H9 (cell line): ENCODE data around the gene ECI2. TPM values are rescaled to one million over a fixed set of nuclear protein-coding genes. Genes with fewer than 3 reads are reported as not detected.
A peak's percentile ranks its signal among the peaks of the same experiment; 100 is the strongest.

Experiments
- DNase-seq: peaks from one replicate; pipeline ENCODE4 v3.0.0-alpha.2; 2017
- H2AFZ ChIP-seq: one replicate; pipeline ENCODE4 v1.6.1; 2013; ENCODE audit warnings: mild to moderate bottlenecking, low read length, control low read depth, moderate library complexity
- H2AK5ac ChIP-seq: 2 replicates; pipeline ENCODE4 v1.6.1; 2013; ENCODE audit warnings: low read length, control low read depth, mixed read lengths; ENCODE audit not compliant: insufficient read length
- H2BK120ac ChIP-seq: one replicate; pipeline ENCODE4 v1.6.1; 2013; ENCODE audit warnings: low read depth, mild to moderate bottlenecking, low read length, control low read depth, inconsistent platforms; ENCODE audit not compliant: poor library complexity, severe bottlenecking
- H2BK12ac ChIP-seq: 2 replicates; pipeline ENCODE4 v1.6.1; 2013; ENCODE audit warnings: low read length, control low read depth, mixed read lengths, low read depth; ENCODE audit not compliant: insufficient read length
- H2BK15ac ChIP-seq: 2 replicates; pipeline ENCODE4 v1.6.1; 2013; ENCODE audit warnings: low read depth, low read length, control low read depth
- H2BK20ac ChIP-seq: one replicate; pipeline ENCODE4 v1.6.1; 2013; ENCODE audit warnings: low read depth, mild to moderate bottlenecking, low read length, control low read depth, inconsistent platforms; ENCODE audit not compliant: poor library complexity, severe bottlenecking
- H2BK5ac ChIP-seq: 2 replicates; pipeline ENCODE4 v1.6.1; 2013; ENCODE audit warnings: low read length, control low read depth, mixed read lengths; ENCODE audit not compliant: insufficient read length
- H3K14ac ChIP-seq: 2 replicates; pipeline ENCODE4 v1.6.1; 2013; ENCODE audit warnings: low read length, control low read depth; ENCODE audit not compliant: insufficient read depth
- H3K18ac ChIP-seq: 2 replicates; pipeline ENCODE4 v1.6.1; 2013; ENCODE audit warnings: low read depth, mild to moderate bottlenecking, mixed read lengths, low read length, control low read depth; ENCODE audit not compliant: insufficient read length
- H3K23ac ChIP-seq: 2 replicates; pipeline ENCODE4 v1.6.1; 2013; ENCODE audit warnings: low read length, control low read depth, mixed read lengths, low read depth; ENCODE audit not compliant: insufficient read length
- H3K23me2 ChIP-seq: 2 replicates; pipeline ENCODE4 v1.6.1; 2013; ENCODE audit warnings: low read depth, mild to moderate bottlenecking, mixed read lengths, low read length, control low read depth; ENCODE audit not compliant: insufficient read length, poor library complexity, severe bottlenecking
- H3K27ac ChIP-seq: 2 replicates; pipeline ENCODE4 v1.5.1; 2013; ENCODE audit warnings: low read length, control low read depth, mixed read lengths, low read depth; ENCODE audit not compliant: insufficient read length
- H3K27me3 ChIP-seq: 2 replicates; pipeline ENCODE4 v1.6.1; 2013; ENCODE audit warnings: low read length, control low read depth, inconsistent platforms; ENCODE audit not compliant: insufficient read depth
- H3K4ac ChIP-seq: 2 replicates; pipeline ENCODE4 v1.6.1; 2013; ENCODE audit warnings: low read depth, mild to moderate bottlenecking, control low read depth, inconsistent platforms, low read length, moderate library complexity
- H3K4me1 ChIP-seq: 2 replicates; pipeline ENCODE4 v1.6.1; 2013; ENCODE audit warnings: low read length, control low read depth, inconsistent platforms; ENCODE audit not compliant: insufficient read depth
- H3K4me2 ChIP-seq: 2 replicates; pipeline ENCODE4 v1.6.1; 2013; ENCODE audit warnings: low read length, control low read depth, mixed read lengths; ENCODE audit not compliant: insufficient read length, insufficient read depth
- H3K56ac ChIP-seq: 2 replicates; pipeline ENCODE4 v1.6.1; 2013; ENCODE audit warnings: low read depth, mild to moderate bottlenecking, mixed read lengths, low read length, control low read depth; ENCODE audit not compliant: insufficient read length
- H3K79me1 ChIP-seq: 2 replicates; pipeline ENCODE4 v1.6.1; 2013; ENCODE audit warnings: low read depth, mild to moderate bottlenecking, moderate library complexity, low read length, control low read depth, inconsistent platforms; ENCODE audit not compliant: insufficient read depth, poor library complexity, severe bottlenecking
- H3K79me2 ChIP-seq: 2 replicates; pipeline ENCODE4 v1.6.1; 2013; ENCODE audit warnings: low read length, control low read depth, inconsistent platforms; ENCODE audit not compliant: insufficient read depth
- H3K9ac ChIP-seq: 2 replicates; pipeline ENCODE4 v1.6.1; 2013; ENCODE audit warnings: low read length, control low read depth, mixed read lengths; ENCODE audit not compliant: insufficient read length; ENCODE audit errors: extremely low read depth
- H3K9me3 ChIP-seq: one replicate; pipeline ENCODE4 v1.6.1; 2013; ENCODE audit warnings: low read depth, low read length, inconsistent platforms; ENCODE audit not compliant: control insufficient read depth
- H3T11ph ChIP-seq: one replicate; pipeline ENCODE4 v1.6.1; 2013; ENCODE audit warnings: mild to moderate bottlenecking, low read length, control low read depth, inconsistent platforms
- H4K20me1 ChIP-seq: one replicate; pipeline ENCODE4 v1.6.1; 2013; ENCODE audit not compliant: control insufficient read depth, insufficient read length, insufficient read depth
- H4K5ac ChIP-seq: 2 replicates; pipeline ENCODE4 v1.6.1; 2013; ENCODE audit warnings: low read depth, mild to moderate bottlenecking, mixed read lengths, low read length, control low read depth; ENCODE audit not compliant: insufficient read length
- H4K8ac ChIP-seq: replicated peaks from 2 replicates; pipeline ENCODE4 v1.6.1; 2013; ENCODE audit warnings: low read length, control low read depth, mixed read lengths, low read depth; ENCODE audit not compliant: insufficient read length
- H4K91ac ChIP-seq: 2 replicates; pipeline ENCODE4 v1.6.1; 2013; ENCODE audit warnings: low read depth, mild to moderate bottlenecking, moderate library complexity, mixed read lengths, low read length, control low read depth; ENCODE audit not compliant: insufficient read length
- H3K27ac Mint-ChIP-seq, 3 experiments: 2 replicates in 2 of 3; 3 replicates in 1 of 3; pipeline ENCODE4 v1.8.0; 2020 to 2021; ENCODE audit warnings: mixed read lengths in 3 of 3, mild to moderate bottlenecking in 1 of 3, moderate library complexity in 1 of 3
- H3K27me3 Mint-ChIP-seq: 2 replicates; pipeline ENCODE4 v1.8.0; 2021; ENCODE audit warnings: low read depth, mild to moderate bottlenecking, moderate library complexity, mixed read lengths
- H3K36me3 Mint-ChIP-seq, 3 experiments: 2 replicates in 2 of 3; 3 replicates in 1 of 3; pipeline ENCODE4 v1.8.0; 2020 to 2021; ENCODE audit warnings: low read depth in 3 of 3, mixed read lengths in 3 of 3; ENCODE audit not compliant: insufficient read depth in 1 of 3
- H3K4me1 Mint-ChIP-seq, 2 experiments: 2 replicates each; pipeline ENCODE4 v1.8.0; 2020; ENCODE audit warnings: mixed read lengths in 2 of 2
- H3K4me3 Mint-ChIP-seq, 2 experiments: 2 replicates in 1 of 2; 3 replicates in 1 of 2; pipeline ENCODE4 v1.8.0; 2020 to 2021; ENCODE audit warnings: mild to moderate bottlenecking in 2 of 2, mixed read lengths in 2 of 2, moderate library complexity in 1 of 2
- H3K9me3 Mint-ChIP-seq, 2 experiments: 2 replicates in 1 of 2; 3 replicates in 1 of 2; pipeline ENCODE4 v1.8.0; 2020; ENCODE audit warnings: mild to moderate bottlenecking in 2 of 2, mixed read lengths in 2 of 2, moderate library complexity in 1 of 2
- WGBS: extraction: QIAGEN DNeasy Blood & Tissue Kit; methylation state at CpG from one replicate; pipeline ENCODE4 v1.1.7; 2013; ENCODE audit warnings: missing lambda C conversion rate, low lambda C conversion rate, mixed read lengths; ENCODE audit not compliant: insufficient read length; ENCODE audit errors: extremely low coverage; 5-methylcytosine and 5-hydroxymethylcytosine counted together
- total RNA-seq: library from RNA; stranded (reverse); gene quantifications from 2 replicates; pipeline ENCODE4 v1.2.1, GENCODE V29; 2021
- TF ChIP-seq, protein P1 (sequence below): fragments of 200-600 bp; sonication (generic); conservative IDR thresholded peaks from 3 replicates; pipeline ENCODE4 v1.8.0; 2021; ENCODE audit warnings: antibody characterized with exemption, mild to moderate bottlenecking

ECI2 gene
- total RNA-seq, 1 experiment from 2014 or later: 67.5 TPM

DNA sequence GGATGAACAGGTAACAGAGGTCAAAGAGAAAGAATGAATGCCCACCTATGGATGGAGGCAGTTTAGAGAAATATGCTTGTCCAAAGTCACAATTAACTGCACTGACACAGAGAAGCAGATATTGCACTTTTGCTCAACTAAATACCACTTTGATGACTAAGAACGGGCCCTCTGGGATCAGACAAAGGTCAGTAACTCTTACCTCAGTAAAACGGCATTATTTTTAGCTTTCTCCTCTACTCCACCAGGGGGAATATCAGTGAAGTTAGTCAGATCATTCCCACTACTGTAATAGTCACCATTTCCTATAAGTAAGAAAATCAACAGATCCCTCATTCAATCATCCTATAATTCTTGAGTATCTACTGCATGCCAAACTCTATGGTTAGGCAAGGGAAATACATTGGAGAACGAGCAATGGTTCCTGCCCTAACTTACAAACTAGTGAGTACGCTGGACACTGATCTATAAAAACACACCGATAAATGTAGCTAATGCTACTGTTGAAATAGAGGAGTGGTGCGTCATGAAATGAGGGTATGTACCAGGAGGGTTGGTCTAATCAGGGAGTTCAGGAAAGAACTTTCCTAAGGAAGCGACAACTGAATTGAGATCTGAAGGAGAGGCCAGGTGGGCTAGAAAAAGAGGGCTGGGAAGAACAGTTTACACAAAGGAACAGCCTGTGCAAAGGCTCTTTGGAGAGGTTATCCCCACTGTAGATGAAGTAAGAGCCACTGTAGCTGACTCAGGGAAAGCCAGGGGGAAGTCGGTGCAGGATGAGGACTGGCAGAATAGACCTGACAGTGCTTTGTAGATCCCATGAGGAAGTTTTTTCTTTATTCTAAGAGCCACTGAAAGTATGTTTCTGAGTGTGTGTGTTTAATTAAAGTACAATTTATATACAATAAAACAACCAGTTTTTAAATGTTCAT lies 9.2 kb downstream of the ECI2 start:
- no peak overlapping the region for H3K4me3 Mint-ChIP-seq
- no peak overlapping the region for H4K91ac ChIP-seq
- H3K27me3 ChIP-seq: no peaks in the 10 kb centered on the region
- H3K23me2 ChIP-seq: no peaks in the 10 kb centered on the region
- no peak overlapping the region for H2BK15ac ChIP-seq
- H3K27me3 Mint-ChIP-seq: no peaks in the 10 kb centered on the region
- H3K27ac ChIP-seq: no peak overlapping the region
- no peak overlapping the region for H3K9ac ChIP-seq
- H3K79me1 ChIP-seq: no peaks in the 10 kb centered on the region
- no peak for DNase-seq
- H2AK5ac ChIP-seq: no peak overlapping the region
- H3K4me1 ChIP-seq: no peaks in the 10 kb centered on the region
- WGBS: no CpG with 5 or more reads among the region's 8 CpGs
- no peak overlapping the region for H3K56ac ChIP-seq
- no peaks in the 10 kb centered on the region for H3K79me2 ChIP-seq
- H4K20me1 ChIP-seq: no peaks in the 10 kb centered on the region
- no peak overlapping the region for H3K4me2 ChIP-seq
- H3K36me3 Mint-ChIP-seq: peaks cover 41 to 73% (median 64%) of the 10 kb centered on the region in 3 experiments
- H4K5ac ChIP-seq: no peak overlapping the region
- H3K9me3 ChIP-seq: no peaks in the 10 kb centered on the region
- H2BK12ac ChIP-seq: no peak overlapping the region
- no peak overlapping the region for H2BK20ac ChIP-seq
- no peak overlapping the region for H3K14ac ChIP-seq
- no peak overlapping the region for H2AFZ ChIP-seq
- no peak overlapping the region for H3K4ac ChIP-seq
- H3K9me3 Mint-ChIP-seq: no peaks in the 10 kb centered on the region
- H2BK120ac ChIP-seq: no peak overlapping the region
- no peak overlapping the region for H2BK5ac ChIP-seq
- H4K8ac ChIP-seq: no peak overlapping the region
- no peaks in the 10 kb centered on the region for H3K4me1 Mint-ChIP-seq
- H3T11ph ChIP-seq: no peak overlapping the region
- TF ChIP-seq, protein P1, sequence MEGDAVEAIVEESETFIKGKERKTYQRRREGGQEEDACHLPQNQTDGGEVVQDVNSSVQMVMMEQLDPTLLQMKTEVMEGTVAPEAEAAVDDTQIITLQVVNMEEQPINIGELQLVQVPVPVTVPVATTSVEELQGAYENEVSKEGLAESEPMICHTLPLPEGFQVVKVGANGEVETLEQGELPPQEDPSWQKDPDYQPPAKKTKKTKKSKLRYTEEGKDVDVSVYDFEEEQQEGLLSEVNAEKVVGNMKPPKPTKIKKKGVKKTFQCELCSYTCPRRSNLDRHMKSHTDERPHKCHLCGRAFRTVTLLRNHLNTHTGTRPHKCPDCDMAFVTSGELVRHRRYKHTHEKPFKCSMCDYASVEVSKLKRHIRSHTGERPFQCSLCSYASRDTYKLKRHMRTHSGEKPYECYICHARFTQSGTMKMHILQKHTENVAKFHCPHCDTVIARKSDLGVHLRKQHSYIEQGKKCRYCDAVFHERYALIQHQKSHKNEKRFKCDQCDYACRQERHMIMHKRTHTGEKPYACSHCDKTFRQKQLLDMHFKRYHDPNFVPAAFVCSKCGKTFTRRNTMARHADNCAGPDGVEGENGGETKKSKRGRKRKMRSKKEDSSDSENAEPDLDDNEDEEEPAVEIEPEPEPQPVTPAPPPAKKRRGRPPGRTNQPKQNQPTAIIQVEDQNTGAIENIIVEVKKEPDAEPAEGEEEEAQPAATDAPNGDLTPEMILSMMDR: peak; percentile 33; the same call in 2 of the 3 replicates
- no peak overlapping the region for H3K23ac ChIP-seq
- no peak overlapping the region for H3K18ac ChIP-seq
- peak overlapping the region in 1 of 3 experiments; percentile 53; a peak in 2 of 7 replicates for H3K27ac Mint-ChIP-seq
